ENCODE measurements around the gene DLX5.

Gene DLX5

GRCh38 chr7:97005183-97006054 lies 19.2 kb downstream of the DLX5 start, which contains the start of gene DLX6:
TSS of gene DLX6 (plus strand) at chr7:97005553. CDS start at chr7:97005978, 425 bp downstream.
- peak; percentile 48 for DNase-seq (ENCODE audit: low spot score)

GRCh38 chr7:97004247-97005182 lies 20.1 kb downstream of the DLX5 start:
- no peak for DNase-seq (ENCODE audit: low spot score)

GRCh38 chr7:97003262-97004246 lies 21.1 kb downstream of the DLX5 start:
- no peak for DNase-seq (ENCODE audit: low spot score)

- DNase-seq (ENCODE audit: low spot score): no peak
These were observed 21.9 kb downstream of the DLX5 start for GRCh38 chr7:97002555-97003261.

GRCh38 chr7:97001656-97002554 lies 22.7 kb downstream of the DLX5 start:
- DNase-seq (ENCODE audit: low spot score): no peak

- no peak for DNase-seq (ENCODE audit: low spot score)
These were observed 23.4 kb downstream of the DLX5 start for GRCh38 chr7:97001221-97001620.

- DNase-seq (ENCODE audit: low spot score): no peak
These were observed 25.9 kb downstream of the DLX5 start for GRCh38 chr7:96998744-96999143.

GRCh38 chr7:96998333-96998732 lies 26.3 kb downstream of the DLX5 start:
- DNase-seq (ENCODE audit: low spot score): no peak

GRCh38 chr7:96997512-96998032 lies 27.1 kb downstream of the DLX5 start:
- DNase-seq (ENCODE audit: low spot score): no peak

GRCh38 chr7:96996958-96997511 lies 27.6 kb downstream of the DLX5 start:
- no peak for DNase-seq (ENCODE audit: low spot score)

- no peak for DNase-seq (ENCODE audit: low spot score)
These were observed 28.3 kb downstream of the DLX5 start for GRCh38 chr7:96996111-96996957.

- no peak for DNase-seq (ENCODE audit: low spot score)
These were observed 29.1 kb downstream of the DLX5 start for GRCh38 chr7:96995406-96996110.

- DNase-seq (ENCODE audit: low spot score): no peak
These were observed 30.7 kb downstream of the DLX5 start for GRCh38 chr7:96993980-96994379.

GRCh38 chr7:96993094-96993865 lies 31.4 kb downstream of the DLX5 start:
- no peak for DNase-seq (ENCODE audit: low spot score)

- DNase-seq (ENCODE audit: low spot score): no peak
These were observed 32.2 kb downstream of the DLX5 start for GRCh38 chr7:96992192-96993005.

Measured in AG20443 (cell line).